GM21367 (cell line): ENCODE results near the gene TMTC4.
"Not testable (repeated sequence)": the region's sequence is repeated elsewhere in the genome, so short reads cannot be mapped to it uniquely, and the experiment has no call there.

Source experiments
- ATAC-seq: cut with Tn5 transposase; IDR thresholded peaks from one replicate; pipeline ENCODE4 v1.9.1; 2021; ENCODE audit not compliant: unreplicated experiment

Gene TMTC4, protein sequence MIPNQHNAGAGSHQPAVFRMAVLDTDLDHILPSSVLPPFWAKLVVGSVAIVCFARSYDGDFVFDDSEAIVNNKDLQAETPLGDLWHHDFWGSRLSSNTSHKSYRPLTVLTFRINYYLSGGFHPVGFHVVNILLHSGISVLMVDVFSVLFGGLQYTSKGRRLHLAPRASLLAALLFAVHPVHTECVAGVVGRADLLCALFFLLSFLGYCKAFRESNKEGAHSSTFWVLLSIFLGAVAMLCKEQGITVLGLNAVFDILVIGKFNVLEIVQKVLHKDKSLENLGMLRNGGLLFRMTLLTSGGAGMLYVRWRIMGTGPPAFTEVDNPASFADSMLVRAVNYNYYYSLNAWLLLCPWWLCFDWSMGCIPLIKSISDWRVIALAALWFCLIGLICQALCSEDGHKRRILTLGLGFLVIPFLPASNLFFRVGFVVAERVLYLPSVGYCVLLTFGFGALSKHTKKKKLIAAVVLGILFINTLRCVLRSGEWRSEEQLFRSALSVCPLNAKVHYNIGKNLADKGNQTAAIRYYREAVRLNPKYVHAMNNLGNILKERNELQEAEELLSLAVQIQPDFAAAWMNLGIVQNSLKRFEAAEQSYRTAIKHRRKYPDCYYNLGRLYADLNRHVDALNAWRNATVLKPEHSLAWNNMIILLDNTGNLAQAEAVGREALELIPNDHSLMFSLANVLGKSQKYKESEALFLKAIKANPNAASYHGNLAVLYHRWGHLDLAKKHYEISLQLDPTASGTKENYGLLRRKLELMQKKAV

DNA sequence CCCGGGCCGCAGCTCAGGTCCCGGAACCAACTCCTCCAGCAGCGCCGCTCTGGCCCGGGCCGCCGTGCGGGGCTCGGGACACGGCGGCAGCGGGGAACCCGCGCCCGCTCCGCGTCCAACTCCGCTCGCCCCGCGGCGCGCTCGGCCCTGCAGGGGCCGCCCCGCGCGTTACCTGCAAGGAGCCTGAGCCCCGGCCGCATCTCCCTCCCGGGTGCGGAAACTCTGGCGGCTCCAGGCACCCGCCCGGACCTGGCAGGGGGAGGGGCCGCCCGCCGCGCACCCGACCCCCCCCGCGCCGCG lies at the start of gene TMTC4:
TSS of gene TMTC4 (minus strand) at position 224 of the 300 bp plus-strand sequence. CDS start 4,433 bp downstream, outside the sequence.
- peak; percentile 36 for ATAC-seq

DNA sequence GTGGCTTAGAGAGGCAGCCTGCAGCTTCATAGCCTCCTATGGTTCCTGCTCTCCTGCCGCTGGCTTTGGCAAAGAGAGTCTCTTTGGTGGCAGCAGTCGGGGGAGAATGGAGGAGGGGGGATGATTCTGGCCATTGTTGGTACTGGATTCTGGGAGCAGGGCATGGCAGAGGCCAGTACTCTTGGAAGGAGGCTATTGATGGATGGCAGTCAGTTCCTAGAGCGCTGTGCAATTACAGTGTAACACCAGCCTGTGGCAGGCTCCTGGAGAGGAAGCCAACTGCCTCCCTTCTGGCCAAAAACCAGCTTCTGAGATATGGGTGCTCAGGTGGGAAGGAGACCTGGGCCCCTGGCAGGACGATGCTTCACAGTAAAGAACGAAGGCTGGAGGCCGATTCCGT lies 47.9 kb upstream of the TMTC4 start:
- ATAC-seq, result no peak

DNA sequence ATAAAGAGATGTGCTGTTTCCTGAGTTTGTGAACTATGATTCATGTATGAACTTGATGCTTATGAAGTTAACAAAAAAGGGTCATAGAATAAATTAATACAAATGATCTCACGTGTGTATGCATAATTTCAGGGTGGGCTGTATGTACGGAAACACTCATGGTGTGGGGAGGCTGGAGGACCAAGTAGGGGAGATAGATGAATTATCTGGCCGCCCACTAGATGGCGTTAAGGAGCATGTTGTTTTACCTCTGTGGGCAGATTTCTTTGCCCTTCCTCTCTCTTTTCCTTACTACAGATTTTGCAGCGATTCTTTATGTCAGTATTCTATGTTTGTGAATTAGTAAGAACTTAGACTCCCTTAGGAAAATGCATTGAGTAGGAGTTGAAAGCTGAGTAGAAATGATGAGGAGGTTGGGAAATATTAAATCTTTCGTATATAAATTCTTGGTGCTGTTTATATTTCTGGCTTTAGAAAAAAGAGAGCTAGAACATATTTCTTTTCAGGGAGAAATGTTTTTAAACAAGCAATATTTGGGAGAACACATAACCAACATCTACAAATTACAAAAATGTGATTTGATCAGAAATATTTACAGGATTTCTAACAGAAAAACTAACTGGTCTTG lies 47.4 kb upstream of the TMTC4 start:
- peak; percentile 84 for ATAC-seq

DNA sequence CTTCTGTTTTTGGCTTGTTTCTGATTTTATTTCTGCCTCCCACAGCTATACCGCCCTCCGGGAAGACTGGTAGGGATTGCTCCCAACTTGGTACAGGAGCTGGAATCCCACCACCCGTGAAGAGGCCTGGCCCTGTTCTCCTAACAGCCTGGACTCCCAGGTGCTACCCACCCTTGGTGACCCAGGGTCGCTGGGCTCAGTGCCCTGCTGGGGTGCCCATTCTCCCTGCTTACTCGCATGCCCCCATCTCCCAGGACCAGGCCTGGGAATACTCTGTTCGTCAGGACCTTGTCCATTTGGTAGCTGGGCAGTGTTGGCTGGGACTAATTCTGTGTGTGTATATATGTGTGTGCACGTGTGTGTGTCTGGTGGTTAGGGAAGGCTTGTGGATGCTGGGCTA lies 41.0 kb upstream of the TMTC4 start:
- no peak for ATAC-seq

DNA sequence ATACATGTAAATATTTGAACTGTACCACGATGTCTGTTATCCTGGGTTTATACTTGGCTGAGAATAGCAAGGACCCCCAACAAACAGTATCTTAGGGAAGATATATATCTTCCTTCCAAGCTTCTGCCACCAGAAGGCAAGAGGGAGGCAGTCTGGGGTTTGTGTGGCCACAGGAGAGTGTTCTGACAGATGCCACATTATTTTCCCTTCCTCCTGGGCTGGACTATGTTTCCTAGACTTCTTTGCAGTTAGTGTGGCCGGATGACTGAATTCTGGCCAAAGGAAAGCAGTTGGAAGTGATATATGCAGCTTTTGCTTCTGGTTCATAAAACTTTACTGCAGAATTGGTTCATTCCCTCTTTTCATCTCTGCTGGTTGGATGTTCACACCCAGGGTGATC lies 39.9 kb upstream of the TMTC4 start:
- no peak for ATAC-seq

DNA sequence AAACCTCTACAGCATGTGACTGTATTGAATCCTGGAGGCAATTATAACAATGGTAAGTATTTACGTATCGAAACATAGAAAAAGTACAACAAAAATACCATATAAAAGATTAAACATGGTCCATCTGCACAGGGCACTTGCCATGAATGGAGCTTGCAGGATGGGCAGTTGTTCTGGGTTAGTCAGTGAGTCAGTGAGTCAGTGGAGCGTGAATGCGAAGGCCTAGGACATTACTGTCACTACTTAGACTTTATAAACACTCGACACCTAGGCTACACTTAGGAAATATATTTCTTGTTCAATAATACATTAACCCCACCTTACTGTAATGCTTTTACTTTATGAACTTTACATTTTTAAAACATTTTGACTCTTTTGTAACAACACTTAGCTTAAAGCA lies 35.6 kb upstream of the TMTC4 start:
- no peak for ATAC-seq

DNA sequence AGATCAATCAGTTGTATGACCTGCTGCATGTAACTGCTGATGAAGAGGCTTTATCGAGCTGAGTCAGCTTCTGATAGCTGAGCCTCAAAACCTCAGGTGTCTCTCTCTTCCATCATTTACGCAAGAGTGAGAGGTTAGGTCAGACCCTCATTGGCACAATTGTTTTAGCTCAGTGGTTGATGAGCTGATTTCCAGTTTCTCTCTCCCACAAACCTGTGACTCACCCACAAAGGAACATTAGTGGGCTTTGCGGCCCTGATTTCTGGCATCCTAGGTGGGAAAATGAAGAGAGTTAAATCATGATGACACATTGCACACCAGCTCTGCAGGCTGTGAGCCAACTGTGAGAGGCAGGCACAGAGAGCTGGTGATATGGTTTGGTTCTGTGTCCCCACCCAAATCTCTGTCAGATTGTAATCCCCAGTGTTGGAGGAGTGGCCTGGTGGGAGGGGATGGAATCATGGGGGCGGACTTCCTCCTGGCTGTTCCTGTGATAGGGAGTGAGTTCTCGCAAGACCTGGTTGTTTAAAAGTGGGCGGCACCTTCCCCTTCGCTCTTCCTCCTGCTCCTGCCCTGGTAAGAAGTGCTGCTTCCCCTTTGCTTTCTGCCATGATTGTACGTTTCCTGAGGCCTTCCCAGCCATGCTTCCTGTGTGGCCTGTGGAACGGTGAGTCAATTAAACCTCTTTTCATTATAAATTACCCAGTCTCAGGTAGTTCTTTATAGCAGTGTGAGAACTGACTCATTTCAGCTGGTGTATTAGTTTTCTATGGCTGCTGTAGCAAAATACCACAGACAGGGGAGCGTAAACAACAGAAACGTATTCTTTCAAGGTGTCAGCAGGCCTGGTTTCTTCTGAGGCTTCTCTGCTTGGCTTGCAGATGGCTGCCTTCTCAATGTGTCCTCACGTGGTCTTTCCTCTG lies 33.5 kb upstream of the TMTC4 start:
- no peak for ATAC-seq

DNA sequence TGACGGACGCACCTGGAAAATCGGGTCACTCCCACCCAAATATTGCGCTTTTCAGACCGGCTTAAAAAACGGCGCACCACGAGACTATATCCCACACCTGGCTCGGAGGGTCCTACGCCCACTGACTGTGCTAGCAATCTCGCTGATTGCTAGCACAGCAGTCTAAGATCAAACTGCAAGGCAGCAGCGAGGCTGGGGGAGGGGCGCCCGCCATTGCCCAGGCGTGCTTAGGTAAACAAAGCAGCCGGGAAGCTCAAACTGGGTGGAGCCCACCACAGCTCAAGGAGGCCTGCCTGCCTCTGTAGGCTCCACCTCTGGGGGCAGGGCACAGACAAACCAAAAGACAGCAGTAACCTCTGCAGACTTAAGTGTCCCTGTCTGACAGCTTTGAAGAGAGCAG lies 23.7 kb upstream of the TMTC4 start:
- not testable (repeated sequence) for ATAC-seq

DNA sequence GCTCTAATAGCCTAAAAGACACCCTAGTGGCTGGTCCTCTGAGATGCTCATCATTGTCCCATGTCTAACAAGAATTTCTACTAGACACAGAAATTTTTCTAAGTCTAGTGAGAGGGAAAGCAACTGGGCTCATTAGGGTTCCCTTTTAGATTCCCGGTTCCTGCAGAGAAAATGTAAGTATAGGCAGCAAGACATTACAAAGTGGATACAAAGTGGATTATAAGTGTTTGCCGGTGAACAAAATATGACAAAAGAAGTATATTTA lies 20.8 kb upstream of the TMTC4 start:
- ATAC-seq, result no peak

DNA sequence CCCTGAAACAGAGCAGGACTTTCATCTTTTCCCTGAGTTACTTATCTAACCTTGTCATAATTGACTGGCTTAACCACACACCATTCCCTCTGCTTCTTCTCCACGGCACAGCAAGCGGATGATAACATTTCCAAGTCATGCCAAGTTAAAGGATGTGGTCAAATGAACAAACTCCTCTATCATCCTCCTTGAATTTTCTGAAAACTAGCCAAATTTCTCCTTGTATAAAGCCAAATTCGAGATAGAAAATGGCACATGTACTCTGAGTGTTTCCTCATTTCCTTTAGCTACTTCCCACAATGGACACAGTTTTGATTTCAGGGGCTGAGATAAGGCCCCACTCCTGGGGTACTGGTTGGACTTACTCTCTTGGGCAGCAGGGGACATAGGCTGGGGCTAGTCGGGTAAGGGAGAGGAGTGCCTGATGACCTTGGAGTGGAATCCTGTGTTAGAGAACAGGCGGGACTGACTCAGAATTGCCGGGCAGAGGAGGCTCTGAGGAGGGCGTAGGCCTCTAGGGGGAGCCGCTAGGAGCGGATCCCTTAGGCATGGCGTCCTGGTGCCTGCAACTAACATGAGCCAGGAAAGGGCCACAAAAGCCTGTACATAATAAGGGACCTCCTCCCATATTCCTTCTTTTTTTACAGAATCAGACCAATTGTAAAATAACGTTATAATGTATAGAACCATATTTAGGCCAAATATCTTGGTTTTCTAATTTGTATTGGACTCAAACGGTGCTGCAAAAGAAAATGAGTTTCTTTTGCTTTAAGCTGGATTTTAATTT lies 20.3 kb upstream of the TMTC4 start:
- ATAC-seq, result no peak

DNA sequence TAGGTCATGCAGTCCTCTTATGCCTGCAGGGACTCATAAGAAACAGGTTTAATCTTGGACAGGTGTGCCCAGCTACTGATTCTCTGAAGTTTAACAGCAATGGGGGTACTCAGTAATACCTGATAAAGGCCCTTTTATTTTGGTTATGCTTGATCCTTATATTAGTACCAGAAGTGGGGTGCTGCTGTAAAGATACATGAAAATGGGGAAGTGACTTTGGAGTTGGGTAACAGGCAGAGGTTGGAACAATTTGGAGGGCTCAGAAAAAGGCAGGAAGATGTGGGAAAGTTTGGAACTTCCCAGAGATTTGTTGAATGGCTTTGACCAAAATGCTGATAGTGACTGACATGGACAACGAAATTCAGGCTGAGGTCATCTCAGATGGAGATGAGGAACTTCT lies 14.6 kb upstream of the TMTC4 start:
- ATAC-seq, result no peak

DNA sequence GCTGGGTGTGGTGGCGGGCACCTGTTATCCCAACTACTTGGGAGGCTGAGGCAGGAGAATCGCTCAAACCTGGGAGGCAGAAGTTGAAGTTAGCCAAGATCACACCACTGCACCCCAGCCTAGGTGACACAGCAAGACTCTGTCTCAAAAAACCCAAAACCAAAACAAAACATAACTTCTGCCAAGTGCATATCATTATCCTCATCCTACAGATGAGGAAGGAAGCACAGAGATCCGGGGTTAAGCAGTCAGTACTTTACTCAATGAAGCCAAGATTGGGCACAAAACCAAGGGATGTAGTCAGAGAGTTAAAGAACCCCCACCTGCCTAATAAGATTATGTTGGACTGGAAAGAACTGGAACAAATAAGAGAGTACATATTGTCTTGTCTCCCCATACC lies 5.5 kb upstream of the TMTC4 start:
- no peak for ATAC-seq

DNA sequence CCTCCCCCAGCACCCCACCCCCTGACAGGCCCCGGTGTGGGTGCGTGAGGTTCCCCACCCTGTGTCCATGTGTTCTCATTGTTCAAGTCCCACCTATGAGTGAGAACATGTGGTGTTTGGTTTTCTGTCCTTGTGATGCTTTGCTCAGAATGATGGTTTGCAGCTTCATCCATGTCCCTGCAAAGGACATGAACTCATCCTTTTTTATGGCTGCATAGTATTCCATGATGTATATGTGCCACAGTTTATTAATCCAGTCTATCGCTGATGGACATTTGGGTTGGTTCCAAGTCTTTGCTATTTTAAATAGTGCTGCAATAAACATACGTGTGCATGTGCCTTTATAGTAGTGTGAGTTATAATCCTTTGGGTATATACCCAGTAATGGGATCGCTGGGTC lies 2.5 kb upstream of the TMTC4 start:
- not testable (repeated sequence) for ATAC-seq

DNA sequence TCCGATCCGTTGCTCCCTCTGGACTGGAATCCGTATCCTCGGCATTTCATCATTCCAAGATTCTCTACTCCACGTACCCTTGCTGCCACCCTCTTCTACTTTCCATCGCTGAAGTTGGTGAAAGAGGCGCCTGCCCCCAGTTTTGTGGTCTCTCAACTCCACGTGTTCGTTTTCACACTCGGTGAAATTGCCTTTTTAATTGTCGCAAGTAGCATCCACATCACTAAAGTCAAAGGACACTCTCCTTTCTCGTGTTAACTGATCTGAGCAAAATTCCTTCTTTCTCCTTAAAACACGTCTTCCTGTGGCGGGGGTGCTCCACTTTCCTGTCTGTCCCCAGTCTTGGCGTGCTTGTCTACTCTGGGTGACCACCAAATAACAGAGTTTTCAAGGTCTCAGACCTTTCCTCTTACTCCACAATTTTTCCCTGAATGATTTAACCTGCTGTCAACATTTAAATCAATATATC lies 1.1 kb upstream of the TMTC4 start:
- no peak for ATAC-seq

DNA sequence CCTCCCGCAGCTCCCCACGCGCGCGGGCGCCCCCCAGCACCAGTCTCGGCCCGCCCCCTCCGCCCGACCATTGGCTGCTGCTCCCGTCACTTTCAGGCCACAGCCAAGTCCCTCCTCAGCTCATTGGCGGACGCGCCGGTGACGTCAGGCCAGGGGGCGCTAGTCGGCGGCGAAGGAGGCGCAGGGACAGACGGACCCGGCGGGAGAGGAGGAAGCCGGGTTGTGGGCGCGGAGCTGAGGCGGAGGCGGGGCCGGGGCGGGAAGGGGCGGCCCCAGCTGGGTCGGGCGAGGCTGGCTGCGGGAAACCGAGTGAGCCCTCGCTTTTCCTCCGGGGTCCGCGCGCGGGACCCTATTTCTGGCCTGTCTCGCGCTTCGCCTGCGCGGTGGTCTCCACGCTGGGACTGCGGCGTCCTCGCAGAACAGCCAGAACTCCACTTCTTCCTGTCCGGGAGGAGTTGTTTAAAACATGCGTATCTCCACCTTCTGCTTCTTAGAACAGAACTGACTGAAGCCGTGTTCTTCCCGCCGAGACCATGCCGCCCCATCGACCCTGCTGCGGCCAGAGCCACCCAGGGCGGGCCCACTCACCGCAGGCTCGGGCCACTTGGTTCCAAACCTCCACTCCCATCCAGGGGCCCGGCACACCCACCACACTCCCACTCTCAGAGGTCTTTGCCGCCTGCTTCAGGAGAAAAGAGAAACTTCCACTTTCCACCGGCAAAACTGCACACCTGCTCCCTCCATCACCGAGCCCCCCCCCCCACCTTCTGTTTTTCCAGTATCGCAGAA lies 471 bp upstream of the TMTC4 start:
- ATAC-seq, result peak; percentile 96

DNA sequence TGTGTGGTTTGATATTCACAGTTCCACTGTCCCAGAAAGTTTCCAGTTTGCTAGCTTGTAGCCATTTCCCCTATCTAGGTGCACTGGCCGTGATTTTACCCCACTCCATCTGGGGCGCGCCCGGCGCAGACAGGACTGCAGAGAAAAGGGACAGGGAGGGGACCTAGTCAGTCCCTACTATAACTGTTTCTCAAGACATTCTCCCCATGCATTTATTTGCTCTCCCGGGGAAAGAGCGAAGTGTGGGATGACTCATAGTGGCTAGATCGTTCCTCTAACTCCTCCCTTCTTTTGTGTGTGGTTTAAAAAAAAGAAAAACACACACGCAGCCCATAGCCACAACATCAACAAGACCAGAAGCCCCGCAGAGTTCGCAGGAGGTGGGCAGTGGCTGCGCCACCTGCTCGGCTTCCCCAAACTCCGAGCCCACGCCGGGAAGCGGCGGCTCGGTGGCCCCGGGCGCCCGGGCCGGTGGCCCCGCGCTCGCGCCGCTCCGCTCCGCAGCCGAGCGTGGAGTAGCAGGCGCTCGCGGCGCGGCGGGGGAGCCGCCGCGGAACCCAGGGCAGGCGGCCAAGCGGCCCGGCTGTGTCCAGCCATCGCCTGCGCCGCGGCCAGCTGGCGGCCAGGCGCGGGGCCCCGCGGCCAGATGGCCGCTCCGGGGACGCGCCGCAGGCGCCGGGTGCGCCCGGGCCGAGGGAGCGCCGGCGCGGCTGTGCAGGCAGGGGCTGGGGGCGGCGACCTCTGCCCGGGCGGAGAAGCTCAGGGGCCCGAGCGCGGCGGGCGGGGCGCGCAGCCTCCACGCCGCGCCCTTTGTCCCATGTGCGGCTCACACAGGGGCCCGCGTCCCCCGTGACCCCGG lies 653 bp downstream of the TMTC4 start:
- peak; percentile 18 for ATAC-seq

DNA sequence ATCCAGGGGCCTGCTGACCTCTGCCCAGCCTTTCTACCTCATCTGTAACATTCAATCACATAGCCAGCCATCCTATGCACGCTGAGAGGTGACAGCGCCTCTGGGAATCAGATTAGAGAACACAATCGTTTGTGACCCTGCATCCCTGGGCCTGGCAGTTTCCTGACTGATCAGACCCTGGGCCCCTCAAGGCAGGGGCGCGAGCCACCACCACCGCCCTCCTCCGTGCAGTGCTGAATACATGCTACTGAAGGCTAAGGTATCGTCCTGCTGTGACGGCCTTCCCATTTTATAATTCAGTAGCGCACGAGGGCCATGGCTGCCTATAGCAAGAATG lies 1.3 kb downstream of the TMTC4 start:
- no peak for ATAC-seq

DNA sequence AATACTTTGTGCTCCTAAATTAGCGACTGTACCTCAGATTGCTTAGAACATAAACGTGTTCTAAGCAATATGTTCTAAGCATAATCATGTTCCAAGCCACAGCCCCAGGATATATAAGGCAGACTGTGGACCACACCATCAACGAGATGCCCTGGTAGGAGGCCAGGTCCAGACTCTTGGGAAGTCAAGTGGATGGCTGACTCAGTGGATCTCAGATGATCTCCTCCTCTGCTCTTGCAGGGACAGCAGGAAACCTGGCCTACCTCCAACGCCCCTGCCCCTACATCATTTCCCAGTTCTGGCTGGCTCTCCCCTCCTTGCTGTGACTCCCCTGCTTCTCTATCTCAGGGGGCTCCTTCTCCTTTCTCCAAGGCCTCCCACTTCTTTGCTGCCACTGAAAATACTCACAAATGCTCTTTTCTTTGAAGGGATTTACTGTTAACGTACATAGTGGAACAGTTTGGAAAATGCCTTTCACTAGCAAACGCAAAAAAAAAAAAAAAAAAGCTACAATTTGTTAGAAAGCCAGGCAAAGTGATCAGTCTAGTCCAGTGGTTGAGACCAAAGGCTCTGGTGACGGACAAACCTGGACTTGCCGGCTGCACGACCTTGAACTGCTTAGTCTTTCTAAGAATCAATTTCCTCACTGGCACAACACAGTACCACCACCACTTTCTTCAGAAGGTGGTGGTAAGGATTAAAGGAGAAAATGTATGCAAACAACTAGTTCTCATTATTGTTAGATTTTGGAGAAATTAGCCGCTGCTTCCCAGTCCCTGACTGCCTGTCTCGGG lies 3.0 kb downstream of the TMTC4 start:
- ATAC-seq, result no peak
